Hippocampal formation (tissue), 2 donors: ENCODE results near the gene PRDX2.

Source experiments
- DNase-seq, 2 donors: peaks; one replicate each; lab custom pipeline; 2025; lab: John Stamatoyannopoulos, UW

The PRDX2 gene

GRCh38 chr19:12752056-12752781, 49.4 kb downstream of the PRDX2 start:
- no peak for DNase-seq

- no peak for DNase-seq
Measured at GRCh38 chr19:12751635-12752034, 50.0 kb downstream of the PRDX2 start, which contains the start of gene BEST2. Gene BEST2 (plus strand): TSS chr19:12751791. CDS start chr19:12752593, 802 bp downstream.

GRCh38 chr19:12750851-12751250, 50.7 kb downstream of the PRDX2 start:
- DNase-seq, result no peak

GRCh38 chr19:12749938-12750521, 51.6 kb downstream of the PRDX2 start:
- no peak for DNase-seq

GRCh38 chr19:12748489-12748888, 53.1 kb downstream of the PRDX2 start:
- DNase-seq, result no peak
